Uterus (tissue), 4 donors: ENCODE data around the gene MIEN1. TPM values are rescaled to one million over a fixed set of nuclear protein-coding genes. Genes with fewer than 3 reads are reported as not detected.
"Not testable (repeated sequence)": the region's sequence is repeated elsewhere in the genome, so short reads cannot be mapped to it uniquely, and the experiment has no call there.

Source experiments
- DNase-seq, 2 donors: peaks; one replicate each; pipeline ENCODE4 v3.0.0-alpha.2; 2019 to 2020
- H3K27ac ChIP-seq, 2 donors: fragments of 200-600 bp; sonication (generic); 1 replicate in 1 of 2; 2 replicates in 1 of 2; pipeline ENCODE4 v1.5.1; 2016 to 2018
- H3K27me3 ChIP-seq, 2 donors: fragments of 200-600 bp; sonication (generic); one replicate each; pipeline ENCODE4 v1.5.1; 2018 to 2019; ENCODE audit warnings: control low read depth in 1 of 2
- H3K36me3 ChIP-seq, 2 donors: fragments of 200-600 bp; sonication (generic); one replicate each; pipeline ENCODE4 v1.5.1; 2019; ENCODE audit warnings: control low read depth in 1 of 2
- H3K4me1 ChIP-seq, 2 donors: fragments of 200-600 bp; sonication (generic); one replicate each; pipeline ENCODE4 v1.5.1; 2018 to 2019; ENCODE audit warnings: control low read depth in 1 of 2
- H3K4me3 ChIP-seq, 2 donors: fragments of 200-600 bp; sonication (generic); 1 replicate in 1 of 2; 2 replicates in 1 of 2; pipeline ENCODE4 v1.5.1; 2018 to 2019; ENCODE audit warnings: mild to moderate bottlenecking in 1 of 2
- H3K9me3 ChIP-seq, 2 donors: fragments of 200-600 bp; sonication (generic); one replicate each; pipeline ENCODE4 v1.5.1; 2019; ENCODE audit warnings: control low read depth in 1 of 2
- CTCF ChIP-seq, 4 experiments: fragments of 200-600 bp in 2 of 4; fragments of 450-650 bp in 2 of 4; sonication (generic) in 2 of 4; IDR thresholded peaks; one replicate each; pipeline ENCODE4 v1.5.1; 2016 to 2019; ENCODE audit warnings: antibody characterized with exemption in 4 of 4, mild to moderate bottlenecking in 2 of 4, moderate library complexity in 1 of 4
- POLR2A ChIP-seq, 2 donors: fragments of 450-650 bp; IDR thresholded peaks; one replicate each; pipeline ENCODE4 v1.6.1; 2016; ENCODE audit warnings: antibody characterized with exemption in 2 of 2, mild to moderate bottlenecking in 1 of 2, moderate library complexity in 1 of 2
- intact Hi-C: fragments of 100-400 bp; cut with DNase I; formaldehyde crosslinking; loops from one replicate; pipeline ENCODE4 v1.15.1; 2023; ENCODE audit warnings: low total_unique reads
- total RNA-seq, 4 donors: library from RNA; depleted of rRNA in 3 of 4; stranded (reverse); fragments of >200 nt in 3 of 4; gene quantifications; one replicate each; pipeline versions ENCODE4 v1.1.0 to v1.2.4, GENCODE V29; 2014 to 2023
- donor health status: DM: yes; HTN: yes; CAD: no.

MIEN1 gene
- total RNA-seq, 4 donors from 2014 or later, result 4.9 to 125 (median 58.5) TPM

GRCh38 chr17:39735882-39736281 lies 5.5 kb upstream of the MIEN1 start:
- H3K27me3 ChIP-seq, result peaks cover 0 to 9% of the 10 kb centered on the region in 2 donors
- TF ChIP-seq CTCF (IDR thresholded peaks at IDR 0.05), result no peak
- no peak for TF ChIP-seq POLR2A (IDR thresholded peaks at IDR 0.05)
- H3K27ac ChIP-seq, result no peak overlapping the region
- peaks cover 0 to 20% of the 10 kb centered on the region in 2 donors for H3K4me1 ChIP-seq
- H3K4me3 ChIP-seq, result no peak overlapping the region
- H3K9me3 ChIP-seq, result no peaks in the 10 kb centered on the region
- intact Hi-C loops, result no loop called here
- DNase-seq, result no peak
- H3K36me3 ChIP-seq, result no peaks in the 10 kb centered on the region

GRCh38 chr17:39732586-39732985 lies 2.3 kb upstream of the MIEN1 start:
- H3K27me3 ChIP-seq, result peaks cover 0 to 4% of the 10 kb centered on the region in 2 donors
- H3K36me3 ChIP-seq, result no peaks in the 10 kb centered on the region
- TF ChIP-seq CTCF (IDR thresholded peaks at IDR 0.05) (no peak), POLR2A (IDR thresholded peaks at IDR 0.05) (no peak)
- no peak for DNase-seq
- no peak overlapping the region for H3K4me3 ChIP-seq
- intact Hi-C loops, result no loop called here
- no peak overlapping the region for H3K27ac ChIP-seq
- no peaks in the 10 kb centered on the region for H3K9me3 ChIP-seq
- H3K4me1 ChIP-seq, result no peaks in the 10 kb centered on the region

- no peaks in the 10 kb centered on the region for H3K9me3 ChIP-seq
- H3K36me3 ChIP-seq, result no peaks in the 10 kb centered on the region
- H3K4me3 ChIP-seq, result peak overlapping the region; percentile 89 to 96
- no peak for DNase-seq
- no peaks in the 10 kb centered on the region for H3K4me1 ChIP-seq
- intact Hi-C loops, result no loop called here
- no peak for TF ChIP-seq POLR2A (IDR thresholded peaks at IDR 0.05)
- TF ChIP-seq CTCF (IDR thresholded peaks at IDR 0.05), result no peak
- peak overlapping the region; percentile 86 to 90 for H3K27ac ChIP-seq
- no peaks in the 10 kb centered on the region for H3K27me3 ChIP-seq
Observed at GRCh38 chr17:39729280-39729851, 966 bp downstream of the MIEN1 start.

- no peak overlapping the region for H3K27ac ChIP-seq
- no peak for TF ChIP-seq CTCF (IDR thresholded peaks at IDR 0.05)
- no peak for TF ChIP-seq POLR2A (IDR thresholded peaks at IDR 0.05)
- H3K4me1 ChIP-seq, result no peaks in the 10 kb centered on the region
- intact Hi-C loops, result no loop called here
- H3K4me3 ChIP-seq, result no peak overlapping the region
- DNase-seq, result no peak
- H3K36me3 ChIP-seq, result no peaks in the 10 kb centered on the region
- no peaks in the 10 kb centered on the region for H3K9me3 ChIP-seq
- H3K27me3 ChIP-seq, result no peaks in the 10 kb centered on the region
Observed at GRCh38 chr17:39727556-39727955, 2.8 kb downstream of the MIEN1 start.

GRCh38 chr17:39726617-39727016 lies 3.7 kb downstream of the MIEN1 start:
- H3K4me3 ChIP-seq, result no peak overlapping the region
- no peaks in the 10 kb centered on the region for H3K36me3 ChIP-seq
- intact Hi-C loops, result no loop called here

GRCh38 chr17:39725923-39726322 lies 4.4 kb downstream of the MIEN1 start:
- H3K27me3 ChIP-seq, DNase-seq, H3K9me3 ChIP-seq, H3K4me1 ChIP-seq, H3K4me3 ChIP-seq, intact Hi-C loops, H3K27ac ChIP-seq, H3K36me3 ChIP-seq: not testable (repeated sequence)

More at GRCh38 chr17:39726617-39727016, 3.7 kb downstream of the MIEN1 start:
- no peak for TF ChIP-seq CTCF (IDR thresholded peaks at IDR 0.05)
- TF ChIP-seq POLR2A (IDR thresholded peaks at IDR 0.05), result no peak
- no peak for DNase-seq
- H3K27ac ChIP-seq, result no peak overlapping the region
- H3K27me3 ChIP-seq, result no peaks in the 10 kb centered on the region
- no peaks in the 10 kb centered on the region for H3K9me3 ChIP-seq
- H3K4me1 ChIP-seq, result no peaks in the 10 kb centered on the region
